MM.1S (cell line): ENCODE results near the gene TTLL6.

Experiments used
- DNase-seq: peaks from one replicate; pipeline ENCODE4 v3.0.0-alpha.2; 2015
- H2AFZ ChIP-seq: fragments of 300-600 bp; sonication (generic); 2 replicates; pipeline ENCODE4 v1.6.0; 2016; ENCODE audit warnings: antibody characterized with exemption, low read length
- H3F3A ChIP-seq: fragments of 300-600 bp; sonication (generic); 2 replicates; pipeline ENCODE4 v1.6.1; 2016; ENCODE audit warnings: mild to moderate bottlenecking, antibody characterized with exemption, low read length, moderate library complexity, mixed read lengths; ENCODE audit not compliant: insufficient read depth
- H3K27ac ChIP-seq: fragments of 300-600 bp; sonication (generic); 2 replicates; pipeline ENCODE4 v1.5.1; 2016; ENCODE audit warnings: mild to moderate bottlenecking, low read length
- H3K27me3 ChIP-seq: fragments of 300-600 bp; sonication (generic); replicated peaks from 2 replicates; pipeline ENCODE4 v1.6.0; 2016; ENCODE audit warnings: low read length; ENCODE audit not compliant: insufficient read depth
- H3K36me3 ChIP-seq: fragments of 300-600 bp; sonication (generic); replicated peaks from 2 replicates; pipeline ENCODE4 v1.6.1; 2016; ENCODE audit warnings: mild to moderate bottlenecking, low read length, mixed read lengths; ENCODE audit not compliant: insufficient read depth
- H3K4me1 ChIP-seq: fragments of 300-600 bp; sonication (generic); 2 replicates; pipeline ENCODE4 v1.6.1; 2016; ENCODE audit warnings: low read length, mixed read lengths
- H3K4me2 ChIP-seq: fragments of 300-600 bp; sonication (generic); 2 replicates; pipeline ENCODE4 v1.6.0; 2016; ENCODE audit warnings: low read depth, low read length
- H3K4me3 ChIP-seq: fragments of 300-600 bp; sonication (generic); 2 replicates; pipeline ENCODE4 v1.5.1; 2016; ENCODE audit warnings: low read length, mixed read lengths
- H3K79me2 ChIP-seq: fragments of 300-600 bp; sonication (generic); 2 replicates; pipeline ENCODE4 v1.6.1; 2016; ENCODE audit warnings: mixed run types, low read length, mixed read lengths
- H3K9ac ChIP-seq: fragments of 300-600 bp; sonication (generic); 2 replicates; pipeline ENCODE4 v1.6.1; 2016; ENCODE audit warnings: low read length, mixed read lengths
- H3K9me2 ChIP-seq: fragments of 300-600 bp; sonication (generic); replicated peaks from 2 replicates; pipeline ENCODE4 v1.6.1; 2016; ENCODE audit warnings: mild to moderate bottlenecking, low read length, mixed read lengths; ENCODE audit not compliant: insufficient read depth
- H3K9me3 ChIP-seq: fragments of 300-600 bp; sonication (generic); replicated peaks from 2 replicates; pipeline ENCODE4 v1.6.1; 2016; ENCODE audit warnings: mild to moderate bottlenecking, low read length, mixed read lengths; ENCODE audit not compliant: insufficient read depth
- H4K20me1 ChIP-seq: fragments of 300-600 bp; sonication (generic); 2 replicates; pipeline ENCODE4 v1.6.1; 2016; ENCODE audit warnings: mild to moderate bottlenecking, low read length, moderate library complexity, mixed read lengths; ENCODE audit not compliant: insufficient read depth
- EZH2 ChIP-seq: fragments of 300-600 bp; sonication (generic); optimal IDR thresholded peaks from 2 replicates; pipeline ENCODE3; 2017; ENCODE audit warnings: low read depth, mild to moderate bottlenecking, antibody characterized with exemption, low read length, mixed read lengths
- EZH2phosphoT487 ChIP-seq: fragments of 300-600 bp; sonication (generic); IDR thresholded peaks from 2 replicates; pipeline ENCODE4 v1.6.1; 2018; ENCODE audit warnings: antibody characterized with exemption, low read length
- TF ChIP-seq, protein P1 (sequence below): fragments of 300-600 bp; sonication (generic); IDR thresholded peaks from 2 replicates; pipeline ENCODE4 v1.5.1; 2016; ENCODE audit warnings: antibody characterized with exemption, low read length, mixed read lengths

Gene TTLL6

DNA sequence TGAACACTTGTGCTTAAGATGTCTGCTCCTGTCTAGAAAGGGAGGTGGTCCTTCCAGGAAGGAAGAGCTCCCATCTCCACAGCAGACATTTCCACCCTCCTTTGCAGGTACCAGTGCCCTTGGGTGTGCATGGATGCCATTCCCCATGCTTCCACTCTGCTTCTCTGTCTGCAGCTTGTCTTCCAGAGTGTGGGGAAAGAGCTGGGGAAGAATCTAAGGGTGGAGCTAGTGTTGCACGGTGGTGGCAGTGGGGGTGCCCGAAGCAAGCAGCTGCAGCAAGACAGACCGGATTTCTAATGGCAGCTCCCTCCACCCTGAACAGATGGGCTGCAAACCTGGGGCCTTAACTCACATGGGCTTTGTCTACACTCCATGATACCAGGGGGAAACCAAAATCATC, 65.9 kb downstream of the TTLL6 start:
- H3K4me2 ChIP-seq, result no peak overlapping the region
- TF ChIP-seq EZH2phosphoT487 (no peak), EZH2 (no peak)
- TF ChIP-seq, protein P1, sequence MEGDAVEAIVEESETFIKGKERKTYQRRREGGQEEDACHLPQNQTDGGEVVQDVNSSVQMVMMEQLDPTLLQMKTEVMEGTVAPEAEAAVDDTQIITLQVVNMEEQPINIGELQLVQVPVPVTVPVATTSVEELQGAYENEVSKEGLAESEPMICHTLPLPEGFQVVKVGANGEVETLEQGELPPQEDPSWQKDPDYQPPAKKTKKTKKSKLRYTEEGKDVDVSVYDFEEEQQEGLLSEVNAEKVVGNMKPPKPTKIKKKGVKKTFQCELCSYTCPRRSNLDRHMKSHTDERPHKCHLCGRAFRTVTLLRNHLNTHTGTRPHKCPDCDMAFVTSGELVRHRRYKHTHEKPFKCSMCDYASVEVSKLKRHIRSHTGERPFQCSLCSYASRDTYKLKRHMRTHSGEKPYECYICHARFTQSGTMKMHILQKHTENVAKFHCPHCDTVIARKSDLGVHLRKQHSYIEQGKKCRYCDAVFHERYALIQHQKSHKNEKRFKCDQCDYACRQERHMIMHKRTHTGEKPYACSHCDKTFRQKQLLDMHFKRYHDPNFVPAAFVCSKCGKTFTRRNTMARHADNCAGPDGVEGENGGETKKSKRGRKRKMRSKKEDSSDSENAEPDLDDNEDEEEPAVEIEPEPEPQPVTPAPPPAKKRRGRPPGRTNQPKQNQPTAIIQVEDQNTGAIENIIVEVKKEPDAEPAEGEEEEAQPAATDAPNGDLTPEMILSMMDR, result no peak
- H2AFZ ChIP-seq, result no peak overlapping the region

DNA sequence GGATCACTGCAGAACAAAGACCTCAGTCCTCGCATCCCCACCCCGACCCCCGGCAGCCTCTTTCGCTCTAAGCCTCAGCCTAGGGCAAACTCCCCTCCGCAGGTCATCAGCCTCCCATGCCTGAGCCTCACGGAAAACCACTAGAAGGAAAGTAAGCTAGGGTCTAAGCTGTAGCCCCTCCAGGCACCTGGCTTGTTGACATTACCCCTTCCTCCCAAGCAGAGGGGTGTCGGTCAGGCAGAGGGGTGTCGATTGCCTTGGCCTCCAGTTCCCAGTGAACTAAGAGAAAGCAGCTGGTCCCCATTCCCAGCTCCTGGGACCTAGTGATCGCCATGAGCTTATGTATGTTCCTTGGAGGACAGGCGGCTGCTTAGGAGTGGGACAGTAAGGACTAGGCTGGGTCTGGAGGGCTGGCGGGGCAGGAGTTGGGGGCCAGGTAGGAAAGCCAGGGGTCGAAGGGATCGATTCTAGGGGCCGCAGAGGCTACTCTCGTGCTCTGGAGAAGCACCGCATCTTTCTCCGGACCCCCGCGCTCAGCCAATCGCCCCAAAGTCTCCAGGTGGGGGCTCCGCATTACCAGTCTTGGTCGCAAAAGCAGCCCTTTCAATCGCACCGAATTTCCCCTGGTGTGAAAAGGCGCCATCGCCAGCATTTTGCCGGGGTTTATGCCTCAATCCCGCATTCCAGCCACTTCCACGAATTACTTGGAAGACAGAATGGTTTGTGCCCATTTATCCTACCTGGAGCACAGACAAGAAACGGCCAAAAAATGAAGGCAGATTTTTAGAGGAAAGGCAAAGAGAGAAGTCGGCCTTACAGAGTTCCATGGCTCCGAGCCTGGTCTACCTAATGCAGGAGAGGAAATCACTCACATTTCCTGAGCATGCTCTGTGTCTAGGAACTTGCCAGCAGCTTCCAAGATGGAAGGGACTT, 67.1 kb downstream of the TTLL6 start:
- Histone ChIP-seq H3K9me2 (no peaks in the 10 kb centered on the region), H3K27ac (no peak overlapping the region), H3F3A (no peaks in the 10 kb centered on the region), H3K9ac (no peak overlapping the region), H3K36me3 (no peaks in the 10 kb centered on the region), H2AFZ (no peak overlapping the region), H3K4me2 (no peak overlapping the region), H3K9me3 (no peaks in the 10 kb centered on the region), H3K27me3 (peaks cover 100% of the 10 kb centered on the region), H3K4me1 (no peaks in the 10 kb centered on the region), H3K79me2 (no peaks in the 10 kb centered on the region), H3K4me3 (no peak overlapping the region), H4K20me1 (no peaks in the 10 kb centered on the region)
- no peak for DNase-seq
- TF ChIP-seq EZH2, result no peak
- TF ChIP-seq, protein P1, result no peak
- TF ChIP-seq EZH2phosphoT487, result no peak

More for the DNA sequence above, 65.9 kb downstream of the TTLL6 start:
- Histone ChIP-seq H3K79me2 (no peaks in the 10 kb centered on the region), H3K4me1 (no peaks in the 10 kb centered on the region), H3K36me3 (no peaks in the 10 kb centered on the region), H4K20me1 (no peaks in the 10 kb centered on the region), H3F3A (no peaks in the 10 kb centered on the region), H3K9me2 (no peaks in the 10 kb centered on the region), H3K9me3 (no peaks in the 10 kb centered on the region), H3K4me3 (no peak overlapping the region), H3K9ac (no peak overlapping the region), H3K27me3 (peaks cover 100% of the 10 kb centered on the region), H3K27ac (no peak overlapping the region)
- no peak for DNase-seq

DNA sequence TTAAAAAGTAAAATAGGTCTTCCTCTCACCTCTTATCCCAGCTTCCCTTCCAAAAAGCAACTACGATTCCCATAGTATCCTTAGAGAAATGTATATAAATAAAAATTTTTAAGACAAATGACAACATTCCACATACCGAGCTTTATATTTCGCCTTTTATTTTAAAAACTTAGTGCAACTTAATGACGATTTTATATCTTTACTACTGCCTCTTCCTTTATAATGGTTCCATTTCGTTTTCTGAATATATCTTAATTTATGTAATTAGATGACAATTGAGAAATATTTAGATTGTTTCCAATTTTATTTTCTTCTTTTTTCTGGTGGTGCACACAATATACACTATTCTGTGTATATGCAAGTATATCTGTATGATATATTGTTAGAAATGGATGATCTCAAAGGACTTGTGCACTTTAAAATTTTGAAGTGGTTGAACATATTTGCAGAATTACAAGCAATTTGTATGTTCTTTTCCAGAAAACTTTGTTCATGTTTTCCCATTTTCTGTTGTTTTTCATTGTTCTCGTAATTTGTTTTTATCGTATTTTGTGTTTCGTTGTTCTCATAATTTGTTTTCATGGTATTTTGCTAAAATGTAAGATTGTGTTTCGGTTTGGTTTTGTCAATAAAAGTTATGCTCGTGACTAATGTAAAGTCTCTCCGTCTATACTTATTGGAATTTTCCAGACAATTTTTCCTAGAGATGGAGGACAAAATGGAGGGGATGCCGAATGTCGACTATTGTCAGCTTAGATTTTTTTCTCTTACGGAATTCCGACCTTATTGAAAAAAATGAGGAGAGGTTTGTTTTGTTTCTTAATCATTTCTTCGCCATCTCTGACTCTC, 68.1 kb downstream of the TTLL6 start:
- no peak overlapping the region for H3K4me2 ChIP-seq
- H2AFZ ChIP-seq, result no peak overlapping the region
- no peaks in the 10 kb centered on the region for H3K9me2 ChIP-seq
- DNase-seq, result no peak
- no peak overlapping the region for H3K9ac ChIP-seq
- H4K20me1 ChIP-seq, result no peaks in the 10 kb centered on the region
- H3F3A ChIP-seq, result no peaks in the 10 kb centered on the region
- TF ChIP-seq EZH2phosphoT487, result no peak
- TF ChIP-seq, protein P1, result no peak
- TF ChIP-seq EZH2, result no peak
- no peak overlapping the region for H3K27ac ChIP-seq
- no peak overlapping the region for H3K4me3 ChIP-seq
- no peaks in the 10 kb centered on the region for H3K79me2 ChIP-seq
- no peaks in the 10 kb centered on the region for H3K4me1 ChIP-seq
- H3K9me3 ChIP-seq, result no peaks in the 10 kb centered on the region
- no peaks in the 10 kb centered on the region for H3K36me3 ChIP-seq
- peaks cover 99% of the 10 kb centered on the region for H3K27me3 ChIP-seq
